Measurements from ENCODE around the gene NOP56.

DNA sequence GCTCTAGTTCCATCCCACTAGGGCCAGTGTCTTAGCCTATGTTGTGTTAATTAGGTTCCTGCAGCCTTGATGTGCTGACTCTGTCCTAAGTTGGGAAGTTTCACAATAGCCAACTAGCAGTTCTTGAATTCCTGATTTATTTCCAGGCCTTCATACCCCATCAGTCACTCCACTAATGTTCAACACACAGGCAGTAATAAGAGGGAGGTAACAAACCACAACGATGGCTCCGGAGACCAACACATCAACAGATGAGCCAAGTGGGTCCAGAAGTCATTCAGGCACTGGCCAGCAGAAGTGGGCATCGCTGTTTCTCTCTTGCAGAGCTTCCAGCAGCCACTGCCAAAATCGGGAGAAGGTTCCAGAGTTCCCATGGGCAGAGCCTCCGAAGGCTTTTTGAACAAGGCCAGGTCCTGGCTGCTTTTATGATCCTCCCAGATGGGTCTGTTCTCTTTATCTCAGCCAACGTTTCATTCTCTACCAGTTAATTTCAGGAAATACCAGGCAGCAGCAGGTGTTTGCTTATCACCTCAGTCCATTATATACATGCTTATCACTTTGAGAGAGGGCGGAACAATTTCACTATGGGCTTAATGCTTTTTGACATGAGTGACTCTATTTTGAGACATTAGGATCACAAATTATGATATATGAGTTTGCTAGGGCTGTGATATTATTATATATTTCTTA, 48.5 kb upstream of the NOP56 start:
- TF ChIP-seq CBFA2T3 (IDR thresholded peaks at IDR 0.05): no peak
- TF ChIP-seq SETDB1 (IDR thresholded peaks at IDR 0.05; ENCODE audit: low read length): no peak
- TF ChIP-seq, protein P1, sequence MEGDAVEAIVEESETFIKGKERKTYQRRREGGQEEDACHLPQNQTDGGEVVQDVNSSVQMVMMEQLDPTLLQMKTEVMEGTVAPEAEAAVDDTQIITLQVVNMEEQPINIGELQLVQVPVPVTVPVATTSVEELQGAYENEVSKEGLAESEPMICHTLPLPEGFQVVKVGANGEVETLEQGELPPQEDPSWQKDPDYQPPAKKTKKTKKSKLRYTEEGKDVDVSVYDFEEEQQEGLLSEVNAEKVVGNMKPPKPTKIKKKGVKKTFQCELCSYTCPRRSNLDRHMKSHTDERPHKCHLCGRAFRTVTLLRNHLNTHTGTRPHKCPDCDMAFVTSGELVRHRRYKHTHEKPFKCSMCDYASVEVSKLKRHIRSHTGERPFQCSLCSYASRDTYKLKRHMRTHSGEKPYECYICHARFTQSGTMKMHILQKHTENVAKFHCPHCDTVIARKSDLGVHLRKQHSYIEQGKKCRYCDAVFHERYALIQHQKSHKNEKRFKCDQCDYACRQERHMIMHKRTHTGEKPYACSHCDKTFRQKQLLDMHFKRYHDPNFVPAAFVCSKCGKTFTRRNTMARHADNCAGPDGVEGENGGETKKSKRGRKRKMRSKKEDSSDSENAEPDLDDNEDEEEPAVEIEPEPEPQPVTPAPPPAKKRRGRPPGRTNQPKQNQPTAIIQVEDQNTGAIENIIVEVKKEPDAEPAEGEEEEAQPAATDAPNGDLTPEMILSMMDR (IDR thresholded peaks at IDR 0.05 in 2 of 3, conservative IDR thresholded peaks at IDR 0.05 in 1 of 3; ENCODE audit: insufficient read depth in 2 of 3, low read depth in 1 of 3, low read length in 3 of 3): no peak
- TF ChIP-seq TBL1XR1 (IDR thresholded peaks at IDR 0.05; ENCODE audit: low read length in 2 of 2): no peak
- TF ChIP-seq ZNF282 (CRISPR knock-in tag; IDR thresholded peaks at IDR 0.05): no peak
- TF ChIP-seq NFIC (IDR thresholded peaks at IDR 0.05): no peak
- no peak for TF ChIP-seq NR2C2 (CRISPR knock-in tag; IDR thresholded peaks at IDR 0.05)
- no peak for TF ChIP-seq NR2C2 (tag; IDR thresholded peaks at IDR 0.05)
- TF ChIP-seq, protein P2, sequence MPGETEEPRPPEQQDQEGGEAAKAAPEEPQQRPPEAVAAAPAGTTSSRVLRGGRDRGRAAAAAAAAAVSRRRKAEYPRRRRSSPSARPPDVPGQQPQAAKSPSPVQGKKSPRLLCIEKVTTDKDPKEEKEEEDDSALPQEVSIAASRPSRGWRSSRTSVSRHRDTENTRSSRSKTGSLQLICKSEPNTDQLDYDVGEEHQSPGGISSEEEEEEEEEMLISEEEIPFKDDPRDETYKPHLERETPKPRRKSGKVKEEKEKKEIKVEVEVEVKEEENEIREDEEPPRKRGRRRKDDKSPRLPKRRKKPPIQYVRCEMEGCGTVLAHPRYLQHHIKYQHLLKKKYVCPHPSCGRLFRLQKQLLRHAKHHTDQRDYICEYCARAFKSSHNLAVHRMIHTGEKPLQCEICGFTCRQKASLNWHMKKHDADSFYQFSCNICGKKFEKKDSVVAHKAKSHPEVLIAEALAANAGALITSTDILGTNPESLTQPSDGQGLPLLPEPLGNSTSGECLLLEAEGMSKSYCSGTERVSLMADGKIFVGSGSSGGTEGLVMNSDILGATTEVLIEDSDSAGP (CRISPR knock-in tag; IDR thresholded peaks at IDR 0.05): no peak
- TF ChIP-seq CHD4 (IDR thresholded peaks at IDR 0.05; ENCODE audit: insufficient read depth, insufficient replicate concordance, low read depth, low read length, poor library complexity, severe bottlenecking): no peak
- TF ChIP-seq MXI1 (IDR thresholded peaks at IDR 0.05; ENCODE audit: low read depth, low read length): no peak

All from K562 (cell line).